ENCODE data around the gene IFT80.
A peak's percentile ranks its signal among the peaks of the same experiment; 100 is the strongest.

IFT80 gene

DNA sequence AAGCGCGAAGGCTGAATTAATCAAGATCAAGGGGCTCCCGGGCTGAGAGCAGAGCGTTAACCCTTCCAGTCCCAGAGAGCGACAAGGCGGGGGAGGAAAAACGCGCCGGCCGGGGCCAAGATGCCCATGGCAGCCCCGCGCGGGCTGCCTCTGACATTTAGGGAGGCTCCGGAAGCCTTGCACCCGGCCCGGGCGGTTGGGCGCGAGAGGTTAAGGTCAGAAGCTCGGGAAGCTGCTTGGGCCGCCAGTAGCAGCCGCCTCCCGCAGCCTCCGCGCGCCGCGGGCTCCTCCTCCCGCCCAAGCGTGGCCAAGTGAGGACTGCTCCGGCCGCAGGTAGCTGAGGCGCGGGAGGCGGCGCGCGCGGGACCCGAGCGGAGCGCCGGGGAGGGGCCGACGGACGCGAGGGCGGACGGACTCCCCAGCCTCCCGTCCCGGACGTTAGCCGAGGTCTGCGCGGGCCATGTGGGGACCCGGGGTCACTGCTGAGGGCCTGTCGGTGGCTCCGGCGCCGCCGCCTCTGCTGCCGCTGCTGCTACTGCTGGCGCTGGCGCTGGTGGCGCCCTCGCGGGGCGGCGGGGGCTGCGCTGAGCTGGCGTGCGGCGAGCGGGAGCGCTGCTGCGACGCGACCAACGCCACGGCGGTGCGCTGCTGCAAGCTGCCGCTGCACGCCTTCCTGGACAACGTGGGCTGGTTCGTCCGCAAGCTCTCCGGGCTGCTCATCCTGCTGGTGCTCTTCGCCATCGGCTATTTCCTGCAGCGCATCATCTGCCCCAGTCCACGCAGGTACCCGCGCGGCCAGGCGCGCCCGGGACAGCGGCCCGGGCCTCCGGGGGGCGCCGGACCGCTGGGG, 173.6 kb downstream of the IFT80 start, which contains the start of gene C3orf80:
Gene C3orf80, plus strand, starts transcription at position 247 of the 850 bp plus-strand sequence. Its CDS starts 214 bp downstream, at position 461.
- 0 out of 2 replicates have a peak, but pooled peaks cover 5% of the 10 kb centered on the region for H3K4me1 ChIP-seq (ENCODE audit: insufficient read depth, low read length)
- H3K27me3 ChIP-seq (ENCODE audit: insufficient read depth, low read length): peaks cover 93% of the 10 kb centered on the region
- H3K9me3 ChIP-seq (ENCODE audit: insufficient read depth, low read depth, low read length): no peaks in the 10 kb centered on the region
- no peaks in the 10 kb centered on the region for H3K36me3 ChIP-seq (ENCODE audit: insufficient read depth, low read length)
- peak within 1 kb of the TSS; percentile 56 for H3K4me3 ChIP-seq (ENCODE audit: low read length)
- H3K27ac ChIP-seq (ENCODE audit: low read depth, low read length): no peak within 1 kb of the TSS
- under 1% methylated on average over 104 of the region's 104 CpGs for WGBS
- peak within 1 kb of the TSS; percentile 17; the same call in 1 of the 2 replicates for H3K9ac ChIP-seq (ENCODE audit: low read depth, low read length)

DNA sequence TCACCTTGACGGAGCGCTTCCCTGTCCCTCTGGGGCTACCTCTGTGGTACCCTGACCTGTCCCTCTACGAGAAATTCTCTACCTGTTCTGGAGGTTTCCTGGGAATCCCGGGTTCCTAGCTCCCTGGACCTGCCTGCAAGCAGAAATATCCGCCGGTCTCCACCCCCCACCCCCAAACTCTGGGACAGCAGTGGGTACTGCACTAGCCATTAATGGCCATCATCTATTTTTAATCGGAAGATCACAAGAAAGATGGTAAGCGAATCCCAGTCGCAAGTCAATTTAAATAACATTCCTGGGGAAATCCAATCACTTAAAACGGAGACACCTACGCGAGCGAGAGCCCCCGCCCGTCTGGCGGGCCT, 174.2 kb downstream of the IFT80 start:
- peak overlapping the region; percentile 56 for H3K4me3 ChIP-seq (ENCODE audit: low read length)
- 0 out of 2 replicates have a peak, but pooled peaks cover 5% of the 10 kb centered on the region for H3K4me1 ChIP-seq (ENCODE audit: insufficient read depth, low read length)
- H3K27me3 ChIP-seq (ENCODE audit: insufficient read depth, low read length): peaks cover 90% of the 10 kb centered on the region
- H3K27ac ChIP-seq (ENCODE audit: low read depth, low read length): no peak overlapping the region
- H3K9ac ChIP-seq (ENCODE audit: low read depth, low read length): no peak overlapping the region
- H3K36me3 ChIP-seq (ENCODE audit: insufficient read depth, low read length): no peaks in the 10 kb centered on the region
- WGBS: 2% methylated on average over 16 of the region's 16 CpGs
- no peaks in the 10 kb centered on the region for H3K9me3 ChIP-seq (ENCODE audit: insufficient read depth, low read depth, low read length)

DNA sequence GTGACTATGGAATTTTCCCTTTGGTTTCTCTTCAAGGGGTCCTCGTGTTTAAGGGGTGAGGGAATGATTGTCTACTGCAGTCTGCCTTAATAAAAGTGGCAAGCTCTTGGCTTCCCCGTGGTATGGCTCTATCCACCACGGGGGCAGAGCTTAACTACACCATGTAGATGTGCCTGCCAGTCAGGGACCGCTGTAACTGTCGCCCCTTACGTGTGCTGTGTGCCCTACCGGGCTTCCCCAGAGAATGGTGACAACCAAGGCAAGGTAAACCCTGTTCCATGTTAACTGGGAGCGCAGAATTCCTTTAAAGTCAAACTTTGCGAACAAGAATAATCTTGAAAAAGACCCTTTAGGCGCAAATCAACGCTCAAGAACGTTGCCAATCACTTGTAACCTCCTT, 174.8 kb downstream of the IFT80 start:
- Histone ChIP-seq H3K4me3 (ENCODE audit: low read length) (peak overlapping the region; percentile 56), H3K4me1 (ENCODE audit: insufficient read depth, low read length) (0 out of 2 replicates have a peak, but pooled peaks cover 5% of the 10 kb centered on the region), H3K27me3 (ENCODE audit: insufficient read depth, low read length) (peaks cover 85% of the 10 kb centered on the region), H3K36me3 (ENCODE audit: insufficient read depth, low read length) (no peaks in the 10 kb centered on the region), H3K9ac (ENCODE audit: low read depth, low read length) (no peak overlapping the region), H3K27ac (ENCODE audit: low read depth, low read length) (no peak overlapping the region), H3K9me3 (ENCODE audit: insufficient read depth, low read depth, low read length) (no peaks in the 10 kb centered on the region)
- WGBS: 12% methylated on average over 12 of the region's 12 CpGs

DNA sequence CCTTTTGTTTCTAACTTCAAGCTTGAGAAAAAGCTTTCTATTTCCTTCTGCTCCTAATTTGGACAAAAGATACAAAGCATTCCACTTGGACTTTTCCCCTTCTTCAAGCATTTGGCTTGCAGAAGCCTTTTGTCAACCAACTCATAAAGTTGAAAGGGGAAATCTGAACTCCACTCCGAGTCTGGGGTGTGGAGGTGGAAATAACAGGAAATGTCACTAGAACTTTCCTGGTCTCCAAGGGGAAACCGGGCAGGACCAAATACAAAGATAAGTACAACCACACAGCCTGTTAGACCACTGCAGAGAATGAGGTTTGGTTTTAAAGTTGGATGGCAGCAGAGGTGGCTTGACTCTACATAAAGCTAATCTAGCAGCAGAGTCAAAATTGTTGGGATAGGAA, 178.0 kb downstream of the IFT80 start:
- H3K4me1 ChIP-seq (ENCODE audit: insufficient read depth, low read length): peaks cover 5% of the 10 kb centered on the region; the same call in 1 of the 2 replicates
- H3K36me3 ChIP-seq (ENCODE audit: insufficient read depth, low read length): no peaks in the 10 kb centered on the region
- WGBS: 84% methylated on average over 2 of the region's 2 CpGs
- H3K27me3 ChIP-seq (ENCODE audit: insufficient read depth, low read length): peaks cover 55% of the 10 kb centered on the region
- H3K4me3 ChIP-seq (ENCODE audit: low read length): no peak overlapping the region
- no peak overlapping the region for H3K27ac ChIP-seq (ENCODE audit: low read depth, low read length)
- H3K9me3 ChIP-seq (ENCODE audit: insufficient read depth, low read depth, low read length): no peaks in the 10 kb centered on the region
- H3K9ac ChIP-seq (ENCODE audit: low read depth, low read length): no peak overlapping the region

DNA sequence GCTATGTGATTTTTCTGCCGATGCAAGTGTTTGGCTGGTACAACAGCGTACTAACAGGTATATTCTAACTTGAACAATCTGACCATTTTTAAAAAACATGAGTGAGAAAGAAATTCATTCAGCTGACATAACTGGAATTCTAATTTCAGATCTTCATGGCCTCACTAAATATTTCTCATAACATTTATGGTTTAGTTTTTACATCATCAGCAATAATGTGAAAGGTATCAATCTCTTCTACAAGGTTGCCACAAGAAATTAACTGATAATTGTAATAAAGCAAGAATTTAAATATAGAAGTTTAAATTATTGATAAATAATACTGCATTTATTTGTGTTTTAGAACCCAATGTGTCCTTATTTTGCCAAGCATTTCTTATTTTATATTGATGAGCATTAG, 179.0 kb downstream of the IFT80 start:
- Histone ChIP-seq H3K4me3 (ENCODE audit: low read length) (no peak overlapping the region), H3K36me3 (ENCODE audit: insufficient read depth, low read length) (no peaks in the 10 kb centered on the region)
- 100% methylated on average over 2 of the region's 2 CpGs for WGBS

DNA sequence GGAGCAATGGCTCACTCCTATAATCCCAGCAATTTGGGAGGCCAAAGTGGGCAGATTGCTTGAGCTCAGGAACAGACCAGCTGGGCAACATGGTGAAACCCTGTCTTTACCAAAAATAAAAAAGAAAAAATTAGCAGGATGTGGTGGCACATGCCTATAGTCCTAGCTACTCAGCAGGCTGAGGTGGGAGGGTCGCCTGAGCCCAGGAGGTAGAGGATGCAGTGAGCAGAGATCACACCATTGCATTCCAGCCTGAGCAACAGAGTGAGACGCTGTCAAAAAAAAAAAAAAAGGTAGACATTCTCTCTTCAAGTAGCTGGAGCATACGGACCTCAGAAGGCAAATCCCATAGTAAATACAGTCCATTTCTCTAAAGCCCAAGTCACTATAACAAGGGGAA, 180.9 kb downstream of the IFT80 start:
- H3K9ac ChIP-seq (ENCODE audit: low read depth, low read length): no peak overlapping the region
- H3K36me3 ChIP-seq (ENCODE audit: insufficient read depth, low read length): no peaks in the 10 kb centered on the region
- H3K27me3 ChIP-seq (ENCODE audit: insufficient read depth, low read length): peaks cover 26% of the 10 kb centered on the region
- no peak overlapping the region for H3K4me3 ChIP-seq (ENCODE audit: low read length)
- H3K9me3 ChIP-seq (ENCODE audit: insufficient read depth, low read depth, low read length): no peaks in the 10 kb centered on the region
- no peak overlapping the region for H3K27ac ChIP-seq (ENCODE audit: low read depth, low read length)
- WGBS: 61% methylated on average over 3 of the region's 3 CpGs
- peaks cover 5% of the 10 kb centered on the region; the same call in 1 of the 2 replicates for H3K4me1 ChIP-seq (ENCODE audit: insufficient read depth, low read length)

More for the DNA sequence above, 179.0 kb downstream of the IFT80 start:
- Histone ChIP-seq H3K27ac (ENCODE audit: low read depth, low read length) (no peak overlapping the region), H3K27me3 (ENCODE audit: insufficient read depth, low read length) (peaks cover 45% of the 10 kb centered on the region), H3K4me1 (ENCODE audit: insufficient read depth, low read length) (peaks cover 5% of the 10 kb centered on the region; the same call in 1 of the 2 replicates), H3K9me3 (ENCODE audit: insufficient read depth, low read depth, low read length) (no peaks in the 10 kb centered on the region), H3K9ac (ENCODE audit: low read depth, low read length) (no peak overlapping the region)

DNA sequence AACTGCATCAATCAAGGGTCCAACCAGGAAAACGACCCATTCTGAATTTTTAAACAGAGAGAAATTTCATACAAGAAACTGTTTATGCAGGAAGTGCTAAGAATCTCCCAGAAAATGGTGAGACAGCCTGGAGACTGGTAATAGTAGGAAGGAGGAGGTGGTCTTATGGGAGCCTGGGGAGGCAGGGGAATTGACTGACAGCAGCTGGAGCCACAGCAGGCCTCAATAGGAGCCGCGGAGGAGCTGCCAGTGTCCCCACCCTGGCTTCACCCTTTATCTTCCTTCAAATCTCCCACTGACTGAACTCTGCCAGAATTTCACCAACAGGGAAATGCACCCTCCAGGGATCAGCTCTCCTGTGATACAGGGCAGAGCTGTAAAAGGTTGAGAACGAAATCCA, 181.3 kb downstream of the IFT80 start:
- Histone ChIP-seq H3K36me3 (ENCODE audit: insufficient read depth, low read length) (no peaks in the 10 kb centered on the region), H3K27ac (ENCODE audit: low read depth, low read length) (no peak overlapping the region), H3K4me3 (ENCODE audit: low read length) (no peak overlapping the region), H3K9ac (ENCODE audit: low read depth, low read length) (no peak overlapping the region), H3K9me3 (ENCODE audit: insufficient read depth, low read depth, low read length) (no peaks in the 10 kb centered on the region), H3K27me3 (ENCODE audit: insufficient read depth, low read length) (peaks cover 22% of the 10 kb centered on the region), H3K4me1 (ENCODE audit: insufficient read depth, low read length) (peaks cover 5% of the 10 kb centered on the region; the same call in 1 of the 2 replicates)
- WGBS: 82% methylated on average over 4 of the region's 4 CpGs

DNA sequence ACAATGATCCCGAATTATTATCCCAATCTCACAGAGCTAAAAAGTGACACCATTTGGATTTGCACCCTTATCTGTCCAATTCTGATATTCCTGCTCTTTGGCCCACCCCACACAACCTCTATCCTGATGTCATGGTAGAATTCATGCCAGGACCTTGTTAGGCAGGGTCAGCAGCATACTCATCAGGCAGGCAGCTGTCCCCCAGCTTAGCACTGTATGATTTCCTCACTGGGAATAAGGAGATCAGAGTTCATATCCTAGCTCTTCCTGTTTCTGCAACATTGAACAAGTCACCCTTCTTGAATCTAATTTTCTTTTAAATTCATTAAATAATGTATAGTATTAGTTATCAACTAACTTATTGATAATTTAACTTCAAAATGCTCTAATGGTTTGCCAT, 185.8 kb downstream of the IFT80 start:
- no peaks in the 10 kb centered on the region for H3K36me3 ChIP-seq (ENCODE audit: insufficient read depth, low read length)
- H3K9ac ChIP-seq (ENCODE audit: low read depth, low read length): no peak overlapping the region
- no peaks in the 10 kb centered on the region for H3K9me3 ChIP-seq (ENCODE audit: insufficient read depth, low read depth, low read length)
- no peaks in the 10 kb centered on the region for H3K27me3 ChIP-seq (ENCODE audit: insufficient read depth, low read length)
- no peak overlapping the region for H3K27ac ChIP-seq (ENCODE audit: low read depth, low read length)
- H3K4me3 ChIP-seq (ENCODE audit: low read length): no peak overlapping the region
- peaks cover 5% of the 10 kb centered on the region; the same call in 1 of the 2 replicates for H3K4me1 ChIP-seq (ENCODE audit: insufficient read depth, low read length)
- WGBS: 92% methylated on average over 1 of the region's 1 CpG

DNA sequence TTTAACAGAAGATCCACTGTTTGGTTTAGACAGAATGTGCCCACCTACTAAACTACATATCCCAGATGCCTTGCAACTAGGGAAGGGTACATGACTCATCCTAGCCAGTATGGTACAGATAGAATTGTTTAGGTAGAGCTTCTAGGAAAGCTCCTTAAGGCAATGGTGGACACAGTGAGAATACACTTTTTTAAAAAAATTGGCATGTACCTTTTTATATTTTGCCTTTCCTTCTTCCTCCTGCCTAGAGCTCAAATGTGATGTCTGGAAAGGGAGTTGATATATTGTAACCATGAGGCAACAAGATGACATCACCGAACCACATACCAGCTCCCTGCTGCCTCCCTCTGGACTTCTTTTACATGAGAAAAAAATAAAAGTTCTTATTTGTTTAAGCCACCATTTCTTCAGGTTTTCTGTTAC, 188.2 kb downstream of the IFT80 start:
- Histone ChIP-seq H3K27me3 (ENCODE audit: insufficient read depth, low read length) (no peaks in the 10 kb centered on the region), H3K4me1 (ENCODE audit: insufficient read depth, low read length) (no peaks in the 10 kb centered on the region), H3K9me3 (ENCODE audit: insufficient read depth, low read depth, low read length) (no peaks in the 10 kb centered on the region), H3K9ac (ENCODE audit: low read depth, low read length) (no peak overlapping the region), H3K4me3 (ENCODE audit: low read length) (no peak overlapping the region), H3K27ac (ENCODE audit: low read depth, low read length) (no peak overlapping the region), H3K36me3 (ENCODE audit: insufficient read depth, low read length) (no peaks in the 10 kb centered on the region)
- no CpG with 5 or more reads among the region's 1 CpG for WGBS

DNA sequence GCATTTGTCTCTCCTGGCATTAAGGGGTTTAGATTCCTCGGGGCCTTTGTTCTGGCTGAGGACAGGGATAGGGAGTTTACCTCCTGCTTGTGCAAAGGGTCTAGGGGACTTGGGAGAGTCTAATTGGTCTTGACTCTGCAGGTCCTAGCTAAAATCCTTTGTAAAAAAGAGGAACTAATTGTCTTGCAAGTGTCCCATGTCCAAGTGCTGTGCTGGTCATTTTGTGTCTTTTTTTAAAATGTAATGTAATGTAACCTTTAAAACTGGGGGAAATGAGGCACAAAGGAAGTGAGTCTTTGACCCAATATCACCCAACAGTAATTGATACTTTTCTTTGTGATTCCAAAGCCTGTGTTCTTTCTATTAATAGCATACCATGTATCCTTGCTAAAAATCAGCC, 188.7 kb downstream of the IFT80 start:
- Histone ChIP-seq H3K4me3 (ENCODE audit: low read length) (no peak overlapping the region), H3K9ac (ENCODE audit: low read depth, low read length) (no peak overlapping the region), H3K9me3 (ENCODE audit: insufficient read depth, low read depth, low read length) (no peaks in the 10 kb centered on the region), H3K27me3 (ENCODE audit: insufficient read depth, low read length) (no peaks in the 10 kb centered on the region), H3K36me3 (ENCODE audit: insufficient read depth, low read length) (no peaks in the 10 kb centered on the region), H3K4me1 (ENCODE audit: insufficient read depth, low read length) (no peaks in the 10 kb centered on the region), H3K27ac (ENCODE audit: low read depth, low read length) (no peak overlapping the region)
- WGBS: 98% methylated on average over 1 of the region's 1 CpG
